GM18498 (cell line): ENCODE measurements around the gene INTS13.
"Not testable (repeated sequence)": the region's sequence is repeated elsewhere in the genome, so short reads cannot be mapped to it uniquely, and the experiment has no call there.

ENCODE experiments used
- ATAC-seq: cut with Tn5 transposase; IDR thresholded peaks from one replicate; pipeline ENCODE4 v1.9.1; 2021; ENCODE audit warnings: mild to moderate bottlenecking, moderate library complexity; ENCODE audit not compliant: unreplicated experiment

Gene INTS13

DNA sequence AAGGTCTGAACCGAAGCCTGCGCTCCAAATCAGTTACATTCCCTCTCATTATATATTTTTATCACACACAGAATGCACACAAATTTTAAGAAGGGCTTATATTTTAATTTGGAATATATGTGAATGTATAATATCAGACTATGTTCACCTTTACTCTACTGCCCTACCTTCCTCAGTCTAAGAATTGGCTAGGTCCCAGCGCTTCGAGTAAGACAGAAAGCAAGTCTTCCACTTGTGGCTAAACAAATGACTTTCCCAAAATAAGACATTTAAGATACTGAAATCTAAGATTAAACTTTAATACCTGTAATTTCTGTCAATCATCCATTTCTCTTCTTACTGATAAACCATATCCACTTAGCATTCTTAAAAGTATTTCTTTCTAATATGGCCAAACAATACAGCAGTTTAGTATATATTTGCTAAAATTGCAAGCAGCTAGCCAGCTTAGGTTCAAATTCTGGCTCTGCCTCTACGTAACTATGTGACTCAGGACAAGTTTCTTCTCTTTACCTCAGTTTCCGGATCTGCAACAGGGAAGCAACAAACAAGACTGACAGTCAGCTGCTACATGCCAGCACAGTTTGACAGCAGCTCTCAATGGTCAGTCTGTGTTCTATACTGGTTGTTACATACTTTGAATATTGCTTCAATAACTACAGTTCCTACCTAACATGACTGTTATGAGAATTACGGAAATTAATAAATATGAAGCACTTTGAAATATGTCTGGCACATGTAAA, 2.0 kb downstream of the INTS13 start:
- no peak for ATAC-seq

DNA sequence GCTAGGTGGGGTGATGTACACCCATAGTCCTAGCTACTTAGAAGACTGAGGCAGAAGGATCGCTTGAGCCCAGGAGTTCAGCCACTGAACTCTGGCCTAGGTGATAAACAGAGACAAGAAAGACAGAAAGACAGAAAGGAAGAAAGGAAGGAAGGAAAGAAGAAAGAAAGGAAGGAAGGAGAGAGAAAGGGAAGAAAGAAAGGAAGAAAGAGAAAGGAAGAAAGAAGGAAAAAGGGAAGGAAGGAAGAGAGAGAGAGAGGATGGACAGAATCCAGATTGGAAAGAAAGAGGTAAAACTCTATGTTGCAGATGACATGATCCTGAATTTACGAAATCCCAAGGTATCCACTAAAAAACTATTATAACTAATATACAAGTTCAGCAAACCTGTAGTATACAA, 8.2 kb downstream of the INTS13 start:
- ATAC-seq, result no peak

- ATAC-seq, result no peak
Observed at GRCh38 chr12:26928661-26929060, 9.1 kb downstream of the INTS13 start.

- ATAC-seq, result no peak
Observed at GRCh38 chr12:26921886-26922285, 15.9 kb downstream of the INTS13 start.

- ATAC-seq, result no peak
Observed at GRCh38 chr12:26919216-26919555, 18.6 kb downstream of the INTS13 start.

- no peak for ATAC-seq
Observed at GRCh38 chr12:26918321-26919215, 19.2 kb downstream of the INTS13 start.

DNA sequence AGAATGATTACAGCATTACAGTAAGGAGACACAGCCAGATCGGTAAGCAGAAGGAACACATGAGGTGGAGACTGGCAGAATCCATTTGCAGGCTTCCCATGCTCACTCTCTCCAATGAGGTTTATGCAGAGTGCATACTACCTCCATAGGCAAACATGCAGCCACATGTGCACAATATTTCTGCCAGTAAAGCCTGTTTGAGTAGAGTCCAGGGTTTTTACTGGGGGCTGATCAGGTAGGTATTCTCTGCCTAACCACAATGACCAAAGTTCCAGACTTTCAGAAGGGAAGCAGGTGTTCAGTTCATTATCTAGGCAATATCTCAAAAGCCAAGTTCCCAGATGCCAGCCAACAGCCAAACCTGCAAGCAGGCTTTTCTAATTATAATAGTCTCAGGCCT, 31.1 kb downstream of the INTS13 start:
- ATAC-seq, result no peak

DNA sequence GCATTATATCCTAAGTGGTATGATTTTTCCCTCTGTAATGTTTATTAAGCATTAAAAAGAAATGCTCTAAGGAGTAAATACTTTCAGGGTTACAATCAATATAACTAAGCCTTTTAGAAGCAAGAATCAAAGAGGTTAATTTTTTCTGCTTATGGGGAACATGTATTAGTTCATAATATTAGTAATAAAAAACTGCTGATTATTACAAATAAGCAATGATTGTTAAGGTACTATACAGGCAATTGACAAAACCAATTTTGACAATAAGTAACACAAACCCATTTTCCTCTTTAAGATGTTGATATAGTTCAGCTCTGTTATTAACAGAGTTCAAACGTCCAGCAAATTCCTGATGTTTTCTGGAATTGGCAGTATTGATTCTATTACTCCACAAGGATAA, 31.8 kb downstream of the INTS13 start:
- no peak for ATAC-seq

- ATAC-seq, result not testable (repeated sequence)
Observed at GRCh38 chr12:26903396-26903795, 34.4 kb downstream of the INTS13 start.

DNA sequence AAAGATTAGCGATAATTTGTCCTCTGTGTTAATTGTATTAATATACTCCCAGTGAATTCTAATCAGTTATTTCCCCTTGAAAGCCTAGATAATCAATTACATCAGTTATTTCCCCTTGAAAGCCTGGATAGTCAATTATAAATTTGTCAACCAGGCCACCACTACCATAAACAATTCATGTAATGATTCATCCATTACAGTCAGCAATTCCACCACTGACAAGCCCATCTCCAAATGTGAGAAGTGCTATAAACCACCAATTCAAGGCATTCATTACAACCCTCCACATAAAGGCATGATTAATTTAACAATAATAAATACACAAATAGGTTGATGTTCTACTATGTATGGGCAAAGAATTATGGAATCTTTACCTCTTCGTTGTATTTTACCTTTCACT, 40.9 kb downstream of the INTS13 start:
- ATAC-seq, result no peak

DNA sequence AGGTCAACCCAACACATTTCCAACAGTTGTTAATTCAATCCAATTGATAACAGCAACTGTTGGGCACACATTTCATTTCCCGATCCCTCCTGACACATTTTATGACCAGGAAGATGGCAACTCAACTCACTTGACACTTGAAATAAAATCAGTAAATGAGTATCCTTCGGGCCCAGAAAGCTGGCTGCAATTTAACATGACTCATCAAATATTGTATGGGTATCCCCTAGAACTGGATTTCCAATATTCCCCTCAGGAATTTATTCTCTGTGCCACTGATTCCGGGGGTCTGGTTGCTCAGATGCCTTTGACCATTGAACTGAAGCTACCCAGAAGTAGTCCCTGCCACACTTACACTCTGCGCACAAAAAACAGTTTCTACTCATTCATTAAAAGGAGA, 42.1 kb downstream of the INTS13 start:
- no peak for ATAC-seq

DNA sequence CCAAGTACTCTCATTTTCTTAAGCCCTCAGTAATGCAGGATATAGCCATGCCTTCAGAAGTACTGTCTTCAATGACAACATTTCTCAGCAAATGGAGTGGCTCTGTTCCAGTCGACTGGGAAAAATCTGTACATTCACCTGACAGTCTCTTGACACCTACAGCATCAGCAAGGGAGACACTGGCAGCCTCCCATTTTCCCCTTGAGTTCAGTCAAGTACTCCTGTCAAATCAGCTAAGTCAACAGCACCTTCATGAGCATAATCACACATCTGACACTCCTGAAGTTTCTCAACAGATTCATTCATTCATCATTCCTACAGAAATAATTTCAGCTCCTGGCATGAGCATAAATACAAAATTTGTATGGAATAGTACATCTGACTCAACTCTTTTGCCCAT, 46.1 kb downstream of the INTS13 start:
- ATAC-seq, result no peak

DNA sequence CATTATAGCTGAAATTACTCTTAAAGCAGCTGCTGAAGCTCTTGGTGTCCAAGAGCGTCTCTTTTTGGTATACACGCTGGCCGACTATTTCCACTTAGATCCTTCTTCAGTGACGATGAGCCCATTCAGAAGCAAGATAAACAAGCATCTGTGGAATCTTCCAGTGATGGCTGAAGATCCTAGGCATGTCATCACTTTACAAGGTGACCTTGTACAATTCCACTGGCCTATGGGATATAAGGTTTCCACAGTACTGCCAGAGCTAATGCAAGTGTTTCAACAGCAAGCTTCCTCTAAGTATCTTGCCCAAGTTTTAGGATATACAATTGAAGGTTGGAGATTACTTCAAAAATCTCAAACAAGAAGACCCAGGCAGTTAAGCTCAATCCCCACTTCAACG, 47.0 kb downstream of the INTS13 start:
- no peak for ATAC-seq

GRCh38 chr12:26884765-26885576, 52.8 kb downstream of the INTS13 start:
- ATAC-seq, result peak; percentile 77

DNA sequence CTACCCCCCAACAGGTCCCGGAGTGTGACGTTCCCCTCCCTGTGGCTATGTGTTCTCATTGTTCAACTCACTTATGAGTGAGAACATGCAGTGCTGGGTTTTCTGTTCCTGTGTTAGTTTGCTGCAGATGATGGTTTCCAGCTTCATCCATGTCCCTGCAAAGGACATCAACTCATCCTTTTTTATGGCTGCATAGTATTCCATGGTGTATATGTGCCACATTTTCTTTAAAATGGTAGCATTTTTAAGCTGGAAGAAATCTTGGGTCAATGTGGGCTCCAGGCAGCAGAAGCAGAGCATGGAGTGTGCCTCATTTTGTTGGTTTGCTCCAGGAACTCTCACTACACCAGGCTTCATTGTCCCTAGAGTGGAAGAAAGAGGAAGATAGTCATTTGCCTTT, 57.2 kb downstream of the INTS13 start:
- ATAC-seq, result no peak

DNA sequence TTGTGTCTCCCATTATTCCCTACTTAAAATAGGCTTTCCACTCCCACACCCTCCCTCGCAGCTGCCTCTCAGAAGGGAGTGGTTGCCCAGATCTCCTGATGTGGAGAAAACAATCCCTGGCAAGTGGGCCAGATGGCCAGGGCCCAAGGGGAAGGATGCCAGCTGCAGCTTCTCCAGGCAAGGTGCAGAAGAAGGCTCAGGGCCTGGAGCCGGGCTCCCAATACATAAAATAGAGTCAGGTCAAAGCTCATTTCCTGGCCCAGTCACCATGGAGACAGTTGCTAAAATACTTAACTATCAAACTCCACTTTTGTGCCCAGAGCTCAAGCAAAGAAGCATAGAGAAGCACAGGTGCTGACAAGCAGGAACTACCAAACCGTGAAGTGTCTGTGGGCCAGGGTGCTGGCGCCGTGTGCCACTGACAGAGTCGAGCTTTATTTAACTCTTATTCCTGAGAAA, 59.1 kb downstream of the INTS13 start:
- ATAC-seq, result peak; percentile 72

DNA sequence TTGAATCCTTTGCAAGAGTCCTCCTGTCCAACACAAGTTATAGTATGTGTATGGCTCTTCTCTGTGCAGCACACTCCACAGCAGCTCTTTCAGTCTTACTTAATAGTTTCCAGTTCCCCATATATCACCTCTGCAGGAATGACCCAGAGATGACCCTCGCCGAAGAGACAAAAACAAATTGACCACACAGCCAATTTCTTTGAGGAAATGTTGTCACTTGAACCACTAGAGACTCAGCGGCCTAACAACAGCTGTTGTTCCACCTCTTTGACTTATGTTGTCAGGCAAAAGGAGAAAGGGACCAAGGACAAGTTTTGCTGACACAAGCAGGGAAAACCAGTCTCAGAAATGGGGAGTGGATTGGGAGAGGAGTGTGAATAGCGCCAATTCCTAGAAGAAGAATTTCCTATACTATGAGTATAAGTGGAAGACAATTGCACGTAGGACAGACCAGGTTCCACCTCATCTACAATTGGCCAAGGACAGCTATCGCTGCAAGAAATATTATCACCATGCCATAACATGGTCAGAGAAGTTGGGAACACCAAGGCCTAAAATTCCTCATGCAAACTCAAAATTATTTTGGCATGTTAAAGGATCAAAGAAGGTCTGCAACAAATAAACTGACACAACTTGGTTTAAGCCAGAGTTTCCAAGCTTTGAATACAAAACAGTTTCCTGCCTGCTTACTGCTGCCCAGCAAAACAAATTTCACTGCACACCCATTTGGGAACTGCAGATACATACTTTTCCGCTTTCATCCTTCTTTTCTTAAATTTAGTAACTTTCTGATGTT, 63.1 kb downstream of the INTS13 start:
- peak; percentile 61 for ATAC-seq

- ATAC-seq, result no peak
Observed at GRCh38 chr12:26872625-26873024, 65.2 kb downstream of the INTS13 start.

DNA sequence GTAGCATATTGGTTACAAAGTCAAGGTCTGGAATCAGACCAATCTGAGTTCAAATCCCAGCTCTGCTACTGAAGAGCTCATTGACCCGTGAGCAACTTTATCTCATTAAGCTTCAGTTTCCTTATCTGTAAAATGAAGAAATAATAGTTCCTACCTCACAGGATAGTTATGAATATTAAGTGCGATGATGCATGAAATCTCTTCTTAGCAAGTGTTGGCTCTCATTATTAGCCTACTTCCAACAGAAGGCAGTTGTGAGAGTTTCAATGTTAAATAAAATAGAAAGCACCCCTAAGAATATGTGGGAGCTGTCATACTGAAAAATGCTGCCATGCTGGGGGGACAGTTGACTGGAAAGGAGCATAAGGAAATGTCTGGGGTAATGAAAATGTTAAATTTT, 65.8 kb downstream of the INTS13 start:
- no peak for ATAC-seq
